Prostate gland (tissue), 2 donors: ENCODE results near the gene SFMBT1.

Source experiments
- CTCF ChIP-seq, 4 experiments: fragments of 200-600 bp in 2 of 4; fragments of 450-650 bp in 2 of 4; sonication (generic) in 2 of 4; IDR thresholded peaks; 1 replicate in 3 of 4; 2 replicates in 1 of 4; pipeline ENCODE4 v1.5.1; 2016 to 2019; ENCODE audit warnings: antibody characterized with exemption in 4 of 4, mild to moderate bottlenecking in 2 of 4, moderate library complexity in 2 of 4
- POLR2A ChIP-seq: fragments of 450-650 bp; IDR thresholded peaks from one replicate; pipeline ENCODE4 v1.6.1; 2016; ENCODE audit warnings: antibody characterized with exemption, mild to moderate bottlenecking
- POLR2AphosphoS5 ChIP-seq: sonication (generic); formaldehyde crosslinking; IDR thresholded peaks from one replicate; pipeline ENCODE4 v1.6.1; 2017; ENCODE audit warnings: antibody characterized with exemption

DNA sequence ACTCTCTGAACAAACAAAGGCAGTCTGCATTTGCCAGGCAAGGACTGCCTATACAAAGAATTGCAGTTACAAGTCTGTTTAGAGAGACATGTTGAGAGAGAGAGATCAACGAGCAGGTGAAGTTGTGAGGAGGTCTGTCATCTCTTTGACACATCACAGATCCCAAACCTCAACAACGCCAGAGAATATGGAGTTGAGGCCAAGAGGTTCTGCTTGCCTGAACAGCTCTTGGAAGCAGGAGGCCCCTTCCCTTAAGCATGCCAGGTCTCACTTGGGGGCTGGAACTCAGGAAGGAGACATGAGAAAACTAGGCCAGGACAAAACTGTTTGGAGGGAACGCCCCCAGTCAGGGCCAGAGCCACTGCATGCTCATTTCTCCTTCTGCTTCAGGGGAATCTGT is 188.7 kb downstream of the SFMBT1 start:
- TF ChIP-seq CTCF (IDR thresholded peaks at IDR 0.05) (no peak), POLR2A (no peak), POLR2AphosphoS5 (no peak)
